Stimulated activated CD4-positive, alpha-beta T cell treated with anti-CD3 and anti-CD28 coated beads, Interleukin-15, amount 100 ng/mL, for 1 hour (primary cell): ENCODE data around the gene EIF3K.

ENCODE experiments used
- DNase-seq, 2 donors: peaks; one replicate each; pipeline ENCODE4 v3.0.0-alpha.2; 2020; ENCODE audit warnings: low read depth in 1 of 2, low spot score in 1 of 2

Gene EIF3K

GRCh38 chr19:38649305-38650171 lies 30.6 kb downstream of the EIF3K start:
- DNase-seq: no peak

GRCh38 chr19:38650172-38650775 lies 31.3 kb downstream of the EIF3K start:
- no peak for DNase-seq

GRCh38 chr19:38650911-38651584 lies 32.1 kb downstream of the EIF3K start:
- no peak for DNase-seq

GRCh38 chr19:38653028-38653571 lies 34.1 kb downstream of the EIF3K start:
- DNase-seq: no peak

- no peak for DNase-seq
Measured at GRCh38 chr19:38654628-38655055, 35.7 kb downstream of the EIF3K start.

GRCh38 chr19:38655148-38655824 lies 36.3 kb downstream of the EIF3K start:
- DNase-seq: no peak

GRCh38 chr19:38656171-38656981 lies 37.4 kb downstream of the EIF3K start:
- DNase-seq: no peak

- no peak for DNase-seq
Measured at GRCh38 chr19:38657633-38658222, 38.7 kb downstream of the EIF3K start.

GRCh38 chr19:38658462-38659306 lies 39.7 kb downstream of the EIF3K start:
- no peak for DNase-seq

GRCh38 chr19:38660724-38661123 lies 41.7 kb downstream of the EIF3K start:
- DNase-seq: no peak

GRCh38 chr19:38661136-38661535 lies 42.1 kb downstream of the EIF3K start:
- DNase-seq: no peak

GRCh38 chr19:38661996-38662395 lies 43.0 kb downstream of the EIF3K start:
- no peak for DNase-seq

GRCh38 chr19:38662537-38663155 lies 43.7 kb downstream of the EIF3K start:
- DNase-seq: no peak

GRCh38 chr19:38663156-38663651 lies 44.2 kb downstream of the EIF3K start:
- DNase-seq: no peak

- DNase-seq: no peak
Measured at GRCh38 chr19:38663957-38664502, 45.0 kb downstream of the EIF3K start.

GRCh38 chr19:38664503-38665211 lies 45.7 kb downstream of the EIF3K start:
- no peak for DNase-seq

GRCh38 chr19:38665219-38665931 lies 46.4 kb downstream of the EIF3K start:
- DNase-seq: no peak
